Smooth muscle cell (in vitro differentiated cells): ENCODE data around the gene HES1. TPM values are rescaled to one million over a fixed set of nuclear protein-coding genes. Genes with fewer than 3 reads are reported as not detected.
"Not testable (repeated sequence)": the region's sequence is repeated elsewhere in the genome, so short reads cannot be mapped to it uniquely, and the experiment has no call there.

Experiments
- DNase-seq: peaks from one replicate; lab custom pipeline; 2025; ENCODE audit not compliant: unreplicated experiment; lab: John Stamatoyannopoulos, UW
- H2AFZ ChIP-seq: fragments of 200-600 bp; sonication (generic); 2 replicates; pipeline ENCODE4 v1.6.0; 2016; ENCODE audit warnings: antibody characterized with exemption, low read depth, mild to moderate bottlenecking
- H3F3A ChIP-seq: fragments of 200-600 bp; sonication (generic); 2 replicates; pipeline ENCODE4 v1.6.0; 2017; ENCODE audit warnings: antibody characterized with exemption, low read depth
- H3K27ac ChIP-seq: fragments of 200-600 bp; sonication (generic); 2 replicates; pipeline ENCODE4 v1.5.1; 2016; ENCODE audit warnings: low read depth, mild to moderate bottlenecking
- H3K27me3 ChIP-seq: fragments of 200-600 bp; sonication (generic); 2 replicates; pipeline ENCODE4 v1.6.1; 2016; ENCODE audit warnings: low read depth, mild to moderate bottlenecking
- H3K36me3 ChIP-seq: fragments of 200-600 bp; sonication (generic); 2 replicates; pipeline ENCODE4 v1.5.1; 2016; ENCODE audit warnings: low read depth
- H3K4me1 ChIP-seq: fragments of 200-600 bp; sonication (generic); 2 replicates; pipeline ENCODE4 v1.5.1; 2016; ENCODE audit warnings: low read depth
- H3K4me2 ChIP-seq: fragments of 200-600 bp; sonication (generic); 2 replicates; pipeline ENCODE4 v1.6.0; 2016; ENCODE audit warnings: mild to moderate bottlenecking
- H3K4me3 ChIP-seq: fragments of 200-600 bp; sonication (generic); 2 replicates; pipeline ENCODE4 v1.5.1; 2016; ENCODE audit warnings: mild to moderate bottlenecking
- H3K79me2 ChIP-seq: fragments of 200-600 bp; sonication (generic); 2 replicates; pipeline ENCODE4 v1.6.0; 2016; ENCODE audit warnings: low read depth, mild to moderate bottlenecking
- H3K9ac ChIP-seq: fragments of 200-600 bp; sonication (generic); 2 replicates; pipeline ENCODE4 v1.6.0; 2016; ENCODE audit warnings: low read depth
- H3K9me3 ChIP-seq: fragments of 200-600 bp; sonication (generic); replicated peaks from 2 replicates; pipeline ENCODE4 v1.5.1; 2016; ENCODE audit warnings: low read depth
- H4K20me1 ChIP-seq: fragments of 200-600 bp; sonication (generic); 2 replicates; pipeline ENCODE4 v1.6.0; 2016; ENCODE audit warnings: low read depth
- WGBS: methylation state at CpG from one replicate; pipeline ENCODE4 v1.1.7; 2016; ENCODE audit warnings: low lambda C conversion rate; 5-methylcytosine and 5-hydroxymethylcytosine counted together
- polyA plus RNA-seq: library from polyadenylated mRNA; unstranded; fragments of >200 nt; fragmentation: Nextera tagmentation; extraction: Ambion mirVana; gene quantifications from 2 replicates; pipeline ENCODE4 v1.2.1, GENCODE V29; 2016
- total RNA-seq: library from RNA; depleted of rRNA; stranded (reverse); fragments of >200 nt; gene quantifications from 2 replicates; pipeline ENCODE4 v1.2.3, GENCODE V29; 2014
- TF ChIP-seq, protein P1 (sequence below): fragments of 200-600 bp; sonication (generic); IDR thresholded peaks from 2 replicates; pipeline ENCODE4 v1.5.1; 2017; ENCODE audit warnings: borderline replicate concordance, mild to moderate bottlenecking, antibody characterized with exemption; ENCODE audit not compliant: insufficient read depth, poor library complexity, severe bottlenecking

The HES1 gene
- total and polyA plus RNA-seq, 2 experiments from 2014 or later: 59.9 to 69.5 TPM

DNA sequence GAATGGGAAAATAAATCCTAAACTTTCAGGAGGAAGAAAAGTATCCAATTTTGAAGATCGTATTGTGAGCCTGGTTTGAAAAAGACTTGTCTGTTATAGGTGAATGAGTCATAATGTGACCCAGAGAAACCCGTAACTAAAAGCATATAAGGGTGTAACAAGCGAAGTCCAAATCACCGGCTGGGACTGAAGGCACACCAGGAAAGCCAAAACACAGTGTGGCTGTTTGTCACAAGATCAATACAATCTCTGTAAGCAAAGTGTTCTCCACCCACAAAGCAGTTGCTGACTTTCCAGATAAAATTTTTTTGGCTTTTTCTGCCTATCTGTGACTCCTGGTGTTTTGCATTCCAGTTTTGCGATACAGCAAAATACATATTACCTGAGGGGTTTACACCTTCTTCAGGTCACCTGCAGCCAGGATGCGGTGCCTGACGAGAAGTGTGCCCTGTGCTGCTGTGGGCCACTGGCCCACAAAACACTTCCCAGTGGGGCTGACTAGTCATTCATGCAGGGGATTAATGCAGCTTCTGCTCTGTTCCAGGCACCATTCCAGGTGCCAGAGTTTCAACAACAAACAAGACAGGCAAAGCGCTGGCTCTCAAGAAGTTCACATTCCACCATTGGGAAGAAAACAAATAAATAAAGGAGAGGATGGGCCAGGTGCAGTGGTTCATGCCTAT, 14.4 kb downstream of the HES1 start:
- H3K79me2 ChIP-seq: no peaks in the 10 kb centered on the region
- WGBS: 78% methylated on average over 8 of the region's 8 CpGs
- H3K9me3 ChIP-seq: no peaks in the 10 kb centered on the region
- H3K4me2 ChIP-seq: no peak overlapping the region
- H4K20me1 ChIP-seq: no peaks in the 10 kb centered on the region
- no peak overlapping the region for H3K27ac ChIP-seq
- no peak overlapping the region for H2AFZ ChIP-seq
- H3K36me3 ChIP-seq: no peaks in the 10 kb centered on the region
- H3F3A ChIP-seq: no peaks in the 10 kb centered on the region
- H3K4me3 ChIP-seq: no peak overlapping the region
- H3K9ac ChIP-seq: no peak overlapping the region
- TF ChIP-seq, protein P1, sequence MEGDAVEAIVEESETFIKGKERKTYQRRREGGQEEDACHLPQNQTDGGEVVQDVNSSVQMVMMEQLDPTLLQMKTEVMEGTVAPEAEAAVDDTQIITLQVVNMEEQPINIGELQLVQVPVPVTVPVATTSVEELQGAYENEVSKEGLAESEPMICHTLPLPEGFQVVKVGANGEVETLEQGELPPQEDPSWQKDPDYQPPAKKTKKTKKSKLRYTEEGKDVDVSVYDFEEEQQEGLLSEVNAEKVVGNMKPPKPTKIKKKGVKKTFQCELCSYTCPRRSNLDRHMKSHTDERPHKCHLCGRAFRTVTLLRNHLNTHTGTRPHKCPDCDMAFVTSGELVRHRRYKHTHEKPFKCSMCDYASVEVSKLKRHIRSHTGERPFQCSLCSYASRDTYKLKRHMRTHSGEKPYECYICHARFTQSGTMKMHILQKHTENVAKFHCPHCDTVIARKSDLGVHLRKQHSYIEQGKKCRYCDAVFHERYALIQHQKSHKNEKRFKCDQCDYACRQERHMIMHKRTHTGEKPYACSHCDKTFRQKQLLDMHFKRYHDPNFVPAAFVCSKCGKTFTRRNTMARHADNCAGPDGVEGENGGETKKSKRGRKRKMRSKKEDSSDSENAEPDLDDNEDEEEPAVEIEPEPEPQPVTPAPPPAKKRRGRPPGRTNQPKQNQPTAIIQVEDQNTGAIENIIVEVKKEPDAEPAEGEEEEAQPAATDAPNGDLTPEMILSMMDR: no peak
- no peak for DNase-seq
- H3K27me3 ChIP-seq: no peaks in the 10 kb centered on the region
- no peaks in the 10 kb centered on the region for H3K4me1 ChIP-seq

DNA sequence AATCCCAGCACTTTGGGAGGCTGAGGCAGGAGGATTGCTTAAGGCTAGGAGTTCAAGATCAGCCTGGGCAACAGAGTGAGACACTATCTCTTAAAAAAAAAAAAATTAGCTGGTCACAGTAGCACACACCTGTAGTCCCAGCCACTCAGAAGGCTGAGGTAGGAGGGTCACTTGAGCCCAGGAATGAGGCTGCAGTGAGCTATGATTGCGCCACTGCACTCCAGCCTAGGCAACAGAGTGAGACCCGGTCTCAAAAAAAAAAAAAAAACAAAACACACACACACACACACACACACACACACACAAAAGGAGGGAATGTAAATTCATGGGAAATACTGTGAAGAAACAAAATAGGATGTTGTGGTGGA, 15.0 kb downstream of the HES1 start:
- not testable (repeated sequence) for H3K4me2 ChIP-seq, H3K9me3 ChIP-seq, H3F3A ChIP-seq, H3K36me3 ChIP-seq, H3K4me3 ChIP-seq, H2AFZ ChIP-seq, H3K4me1 ChIP-seq, H3K9ac ChIP-seq, H3K79me2 ChIP-seq, H3K27ac ChIP-seq, DNase-seq, H3K27me3 ChIP-seq, H4K20me1 ChIP-seq
- WGBS: 92% methylated on average over 2 of the region's 2 CpGs

DNA sequence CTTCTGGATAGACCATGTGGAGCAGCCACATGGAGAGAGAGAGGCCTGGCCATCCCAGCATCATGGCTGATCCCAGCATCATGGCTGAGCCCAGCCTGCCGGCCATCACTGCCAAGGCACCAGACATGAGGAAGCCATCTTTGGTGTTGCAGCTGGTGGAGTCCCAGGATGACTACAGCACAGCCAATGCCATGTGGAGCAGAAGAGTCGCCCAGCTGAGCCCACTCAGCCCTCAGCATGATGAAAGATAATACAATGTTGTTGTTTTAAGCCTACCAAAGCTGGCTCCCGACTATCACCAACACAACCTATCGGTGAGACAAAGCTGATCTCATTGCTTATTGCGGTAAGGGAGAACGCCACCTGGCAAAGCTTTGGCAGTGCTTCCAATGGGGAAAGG, 18.4 kb downstream of the HES1 start:
- no peaks in the 10 kb centered on the region for H3K27me3 ChIP-seq
- no peaks in the 10 kb centered on the region for H3K4me1 ChIP-seq
- no peaks in the 10 kb centered on the region for H3F3A ChIP-seq
- TF ChIP-seq, protein P1: no peak
- H3K4me3 ChIP-seq: no peak overlapping the region
- H3K9me3 ChIP-seq: no peaks in the 10 kb centered on the region
- H3K4me2 ChIP-seq: no peak overlapping the region
- DNase-seq: no peak
- no peaks in the 10 kb centered on the region for H3K36me3 ChIP-seq
- H3K9ac ChIP-seq: no peak overlapping the region
- H2AFZ ChIP-seq: no peak overlapping the region
- H3K79me2 ChIP-seq: no peaks in the 10 kb centered on the region
- WGBS: 96% methylated on average over 6 of the region's 6 CpGs
- H4K20me1 ChIP-seq: no peaks in the 10 kb centered on the region
- no peak overlapping the region for H3K27ac ChIP-seq

DNA sequence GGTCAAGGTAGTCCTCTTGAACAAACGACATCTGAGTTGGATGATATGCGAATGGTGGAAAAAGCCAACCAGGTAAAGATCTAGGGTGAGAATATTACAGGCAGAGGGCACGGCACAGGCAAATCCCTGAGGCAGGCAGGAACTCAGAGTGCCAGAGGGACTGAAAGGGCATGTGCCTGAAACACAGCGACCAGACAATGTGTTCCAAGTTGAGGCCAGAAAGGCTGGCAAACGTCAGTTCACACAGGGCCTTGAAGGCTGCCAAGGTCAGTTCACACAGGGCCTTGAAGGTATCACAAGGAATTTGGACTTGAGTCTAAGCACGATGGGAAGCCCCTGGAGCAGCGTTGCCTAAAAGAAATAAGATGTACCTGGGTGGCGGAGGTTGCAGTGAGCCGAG, 20.1 kb downstream of the HES1 start:
- no peak overlapping the region for H3K9ac ChIP-seq
- 93% methylated on average over 9 of the region's 9 CpGs for WGBS
- H3K4me1 ChIP-seq: peaks cover 7% of the 10 kb centered on the region
- no peak overlapping the region for H3K4me3 ChIP-seq
- no peaks in the 10 kb centered on the region for H3K9me3 ChIP-seq
- no peaks in the 10 kb centered on the region for H3K27me3 ChIP-seq
- no peak overlapping the region for H3K27ac ChIP-seq
- no peak for DNase-seq
- no peaks in the 10 kb centered on the region for H4K20me1 ChIP-seq
- no peaks in the 10 kb centered on the region for H3F3A ChIP-seq
- no peaks in the 10 kb centered on the region for H3K79me2 ChIP-seq
- TF ChIP-seq, protein P1: no peak
- no peaks in the 10 kb centered on the region for H3K36me3 ChIP-seq
- no peak overlapping the region for H2AFZ ChIP-seq
- H3K4me2 ChIP-seq: no peak overlapping the region
